Left ventricle myocardium superior (tissue), 1 donor: ENCODE data around the gene GFOD2. TPM values are rescaled to one million over a fixed set of nuclear protein-coding genes. Genes with fewer than 3 reads are reported as not detected.

Source experiments
- total RNA-seq: library from RNA; stranded (reverse); fragmentation: NEBNext Ultra II Directional; extraction: Animal tissue kit (Norgen Biotek cat#: 25700); gene quantifications from one replicate; pipeline ENCODE4 v1.2.1, GENCODE V29; 2021
- donor health status: DM: no; HTN: yes; CAD: no; lungs with severe emphysema.

GFOD2 gene
- total RNA-seq, 1 donor from 2014 or later = 8.1 TPM

Other genes starting within 250 kb of the GFOD2 start
- gene ATP6V0D1, start 238.2 kb downstream of the GFOD2 start, total RNA-seq = 66.6 TPM
- gene AGRP, start 235.8 kb downstream of the GFOD2 start, total RNA-seq = not detected
- gene RIPOR1, start 190.5 kb downstream of the GFOD2 start, total RNA-seq = 76.1 TPM
- 32.8 TPM for gene CTCF, start 156.8 kb downstream of the GFOD2 start, total RNA-seq
- gene CARMIL2, start 74.2 kb downstream of the GFOD2 start, total RNA-seq = 0.94 TPM
- gene ACD, start 59.1 kb downstream of the GFOD2 start, total RNA-seq = 7.8 TPM
- 3.7 TPM for gene PARD6A, start 58.4 kb downstream of the GFOD2 start, total RNA-seq
- gene ENKD1, start 52.6 kb downstream of the GFOD2 start, total RNA-seq = 9.8 TPM
- 2.2 TPM for gene C16orf86, start 52.5 kb downstream of the GFOD2 start, total RNA-seq
- gene RANBP10, start 87.2 kb upstream of the GFOD2 start, total RNA-seq = 11.8 TPM
- gene TSNAXIP1, start 87.6 kb upstream of the GFOD2 start, total RNA-seq = 0.37 TPM
- 32.6 TPM for gene THAP11, start 123.0 kb upstream of the GFOD2 start, total RNA-seq
- gene NUTF2, start 127.6 kb upstream of the GFOD2 start, total RNA-seq = 84.4 TPM
- 20.8 TPM for gene CENPT, start 128.4 kb upstream of the GFOD2 start, total RNA-seq
- gene EDC4, start 153.7 kb upstream of the GFOD2 start, total RNA-seq = 31.8 TPM
- gene NRN1L, start 165.6 kb upstream of the GFOD2 start, total RNA-seq = not detected
- 18.1 TPM for gene PSKH1, start 173.9 kb upstream of the GFOD2 start, total RNA-seq
- gene CTRL, start 212.5 kb upstream of the GFOD2 start, total RNA-seq = 0.37 TPM
- 54.1 TPM for gene PSMB10, start 217.5 kb upstream of the GFOD2 start, total RNA-seq
- gene LCAT, start 224.8 kb upstream of the GFOD2 start, total RNA-seq = 21.9 TPM
- 95.5 TPM for gene SLC12A4, start 249.3 kb upstream of the GFOD2 start, total RNA-seq